ENCODE results near the gene LCNL1. TPM values are rescaled to one million over a fixed set of nuclear protein-coding genes. Genes with fewer than 3 reads are reported as not detected.

The LCNL1 gene
- total RNA-seq, 1 donor from 2014 or later: not detected

DNA sequence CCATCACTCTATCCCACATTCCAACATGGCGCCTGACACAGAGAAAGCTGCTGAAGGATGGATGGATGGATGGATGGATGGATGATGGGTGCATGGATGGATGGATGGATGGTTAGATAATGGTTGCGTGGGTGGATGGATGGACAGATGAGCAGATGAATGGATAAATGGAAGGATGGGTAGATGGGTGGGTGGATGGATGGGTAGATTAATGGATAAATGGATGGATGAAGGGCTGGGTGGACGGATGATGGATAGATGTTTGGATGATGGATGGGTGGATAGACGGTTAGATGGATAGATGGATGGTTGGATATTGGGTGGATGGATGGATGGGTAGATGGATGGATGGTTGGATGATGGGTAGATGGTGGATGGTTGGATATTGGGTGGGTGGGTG lies 26.2 kb upstream of the LCNL1 start:
- no peaks in the 10 kb centered on the region for H3K36me3 ChIP-seq
- no peaks in the 10 kb centered on the region for H3K79me2 ChIP-seq (ENCODE audit: low read depth)
- Mint-ChIP-seq H3K27me3 (ENCODE audit: insufficient read depth, low read depth) (peaks cover 9% of the 10 kb centered on the region), H3K27ac (no peak overlapping the region), H3K36me3 (peaks cover 3% of the 10 kb centered on the region), H3K4me1 (peaks cover 2% of the 10 kb centered on the region), H3K4me3 (no peak overlapping the region), H3K9me3 (no peaks in the 10 kb centered on the region)
- DNase-seq (ENCODE audit: low spot score): no peak
- H3K4me1 ChIP-seq: peaks cover 2% of the 10 kb centered on the region
- H3F3A ChIP-seq (ENCODE audit: low read depth): no peaks in the 10 kb centered on the region
- H3K4me3 ChIP-seq: no peak overlapping the region
- TF ChIP-seq, protein P1, sequence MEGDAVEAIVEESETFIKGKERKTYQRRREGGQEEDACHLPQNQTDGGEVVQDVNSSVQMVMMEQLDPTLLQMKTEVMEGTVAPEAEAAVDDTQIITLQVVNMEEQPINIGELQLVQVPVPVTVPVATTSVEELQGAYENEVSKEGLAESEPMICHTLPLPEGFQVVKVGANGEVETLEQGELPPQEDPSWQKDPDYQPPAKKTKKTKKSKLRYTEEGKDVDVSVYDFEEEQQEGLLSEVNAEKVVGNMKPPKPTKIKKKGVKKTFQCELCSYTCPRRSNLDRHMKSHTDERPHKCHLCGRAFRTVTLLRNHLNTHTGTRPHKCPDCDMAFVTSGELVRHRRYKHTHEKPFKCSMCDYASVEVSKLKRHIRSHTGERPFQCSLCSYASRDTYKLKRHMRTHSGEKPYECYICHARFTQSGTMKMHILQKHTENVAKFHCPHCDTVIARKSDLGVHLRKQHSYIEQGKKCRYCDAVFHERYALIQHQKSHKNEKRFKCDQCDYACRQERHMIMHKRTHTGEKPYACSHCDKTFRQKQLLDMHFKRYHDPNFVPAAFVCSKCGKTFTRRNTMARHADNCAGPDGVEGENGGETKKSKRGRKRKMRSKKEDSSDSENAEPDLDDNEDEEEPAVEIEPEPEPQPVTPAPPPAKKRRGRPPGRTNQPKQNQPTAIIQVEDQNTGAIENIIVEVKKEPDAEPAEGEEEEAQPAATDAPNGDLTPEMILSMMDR (IDR thresholded peaks at IDR 0.05): no peak
- TF ChIP-seq EZH2phosphoT487 (IDR thresholded peaks at IDR 0.05) (no peak), EZH2 (IDR thresholded peaks at IDR 0.05) (no peak)
- H2AFZ ChIP-seq (replicated peaks): no peak overlapping the region
- H3K4me2 ChIP-seq: no peak overlapping the region
- no peak overlapping the region for H3K9ac ChIP-seq
- no peaks in the 10 kb centered on the region for H3K9me3 ChIP-seq (ENCODE audit: low read depth)
- no peak overlapping the region for H3K27ac ChIP-seq
- no peaks in the 10 kb centered on the region for H3K27me3 ChIP-seq
- H4K20me1 ChIP-seq (ENCODE audit: low read depth): no peaks in the 10 kb centered on the region

GRCh38 chr9:136957461-136957860 lies 25.3 kb upstream of the LCNL1 start:
- Mint-ChIP-seq H3K4me1 (peaks cover 2% of the 10 kb centered on the region), H3K27me3 (ENCODE audit: insufficient read depth, low read depth) (peaks cover 9% of the 10 kb centered on the region), H3K4me3 (no peak overlapping the region), H3K36me3 (peaks cover 3% of the 10 kb centered on the region), H3K27ac (no peak overlapping the region), H3K9me3 (no peaks in the 10 kb centered on the region)
- DNase-seq (ENCODE audit: low spot score): no peak
- no peak for TF ChIP-seq EZH2phosphoT487 (IDR thresholded peaks at IDR 0.05)
- no peak overlapping the region for H3K9ac ChIP-seq
- H4K20me1 ChIP-seq (ENCODE audit: low read depth): no peaks in the 10 kb centered on the region
- no peak overlapping the region for H3K4me3 ChIP-seq
- H3K79me2 ChIP-seq (ENCODE audit: low read depth): no peaks in the 10 kb centered on the region
- no peaks in the 10 kb centered on the region for H3K9me3 ChIP-seq (ENCODE audit: low read depth)
- H3K27ac ChIP-seq: no peak overlapping the region
- H3K4me1 ChIP-seq: no peaks in the 10 kb centered on the region
- no peaks in the 10 kb centered on the region for H3K36me3 ChIP-seq
- no peak overlapping the region for H3K4me2 ChIP-seq
- H3K27me3 ChIP-seq: no peaks in the 10 kb centered on the region
- no peak overlapping the region for H2AFZ ChIP-seq (replicated peaks)
- H3F3A ChIP-seq (ENCODE audit: low read depth): no peaks in the 10 kb centered on the region

GRCh38 chr9:136957901-136958300 lies 24.9 kb upstream of the LCNL1 start:
- Histone ChIP-seq H3F3A (ENCODE audit: low read depth) (no peaks in the 10 kb centered on the region), H3K4me2 (no peak overlapping the region), H4K20me1 (ENCODE audit: low read depth) (no peaks in the 10 kb centered on the region), H3K9ac (no peak overlapping the region), H3K4me1 (no peaks in the 10 kb centered on the region), H3K79me2 (ENCODE audit: low read depth) (no peaks in the 10 kb centered on the region), H3K9me3 (ENCODE audit: low read depth) (no peaks in the 10 kb centered on the region), H3K27me3 (no peaks in the 10 kb centered on the region), H3K36me3 (no peaks in the 10 kb centered on the region), H3K27ac (no peak overlapping the region), H2AFZ (replicated peaks) (no peak overlapping the region), H3K4me3 (no peak overlapping the region)
- no peak for DNase-seq (ENCODE audit: low spot score)
- Mint-ChIP-seq H3K4me3 (no peak overlapping the region), H3K27ac (no peak overlapping the region), H3K4me1 (peaks cover 4% of the 10 kb centered on the region), H3K27me3 (ENCODE audit: insufficient read depth, low read depth) (peaks cover 9% of the 10 kb centered on the region), H3K36me3 (peaks cover 3% of the 10 kb centered on the region), H3K9me3 (no peaks in the 10 kb centered on the region)
- TF ChIP-seq EZH2phosphoT487 (IDR thresholded peaks at IDR 0.05) (no peak), EZH2 (IDR thresholded peaks at IDR 0.05) (no peak)
- TF ChIP-seq, protein P1 (IDR thresholded peaks at IDR 0.05): no peak

DNA sequence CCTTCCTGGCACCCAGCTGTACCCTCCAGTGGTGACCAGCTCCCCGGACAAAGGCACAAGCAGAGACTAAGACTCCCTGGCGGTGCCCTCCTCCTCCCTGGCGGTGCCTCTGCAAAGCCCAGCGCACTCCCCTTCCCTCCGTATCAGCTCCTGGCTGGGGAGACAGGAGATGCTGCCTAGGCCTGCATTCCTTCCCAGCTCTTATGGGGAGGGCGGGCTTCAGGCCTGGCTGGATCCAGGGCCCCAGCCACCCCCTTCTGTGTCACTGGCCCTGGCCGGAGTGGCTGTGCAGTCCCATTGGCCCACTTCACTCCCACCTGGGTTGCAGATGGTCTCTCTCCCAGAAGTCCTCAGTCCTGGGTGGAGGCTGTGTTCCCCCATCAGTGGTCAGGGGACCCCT lies 24.3 kb upstream of the LCNL1 start:
- H3K27ac Mint-ChIP-seq: no peak overlapping the region
- peaks cover 9% of the 10 kb centered on the region for H3K27me3 Mint-ChIP-seq (ENCODE audit: insufficient read depth, low read depth)
- H3K9me3 ChIP-seq (ENCODE audit: low read depth): no peaks in the 10 kb centered on the region
- no peaks in the 10 kb centered on the region for H3K9me3 Mint-ChIP-seq
- no peaks in the 10 kb centered on the region for H4K20me1 ChIP-seq (ENCODE audit: low read depth)
- H3K27me3 ChIP-seq: no peaks in the 10 kb centered on the region
- no peak overlapping the region for H3K9ac ChIP-seq
- H3K36me3 ChIP-seq: no peaks in the 10 kb centered on the region
- H2AFZ ChIP-seq (replicated peaks): no peak overlapping the region
- no peak for DNase-seq (ENCODE audit: low spot score)
- H3K4me1 Mint-ChIP-seq: peaks cover 6% of the 10 kb centered on the region
- H3F3A ChIP-seq (ENCODE audit: low read depth): no peaks in the 10 kb centered on the region
- no peak overlapping the region for H3K27ac ChIP-seq
- no peaks in the 10 kb centered on the region for H3K4me1 ChIP-seq
- peaks cover 3% of the 10 kb centered on the region for H3K36me3 Mint-ChIP-seq
- H3K79me2 ChIP-seq (ENCODE audit: low read depth): no peaks in the 10 kb centered on the region
- TF ChIP-seq EZH2phosphoT487 (IDR thresholded peaks at IDR 0.05) (no peak), EZH2 (IDR thresholded peaks at IDR 0.05) (no peak)
- TF ChIP-seq, protein P1 (IDR thresholded peaks at IDR 0.05): no peak
- H3K4me2 ChIP-seq: no peak overlapping the region
- no peak overlapping the region for H3K4me3 Mint-ChIP-seq
- no peak overlapping the region for H3K4me3 ChIP-seq
